Adrenal gland (tissue), 12 donors: ENCODE data around the gene CD44. TPM values are rescaled to one million over a fixed set of nuclear protein-coding genes. Genes with fewer than 3 reads are reported as not detected.

Source experiments
- DNase-seq, 7 donors: peaks; one replicate each; pipeline ENCODE4 v3.0.0-alpha.2; 2019 to 2020
- H3K27ac ChIP-seq, 5 donors: fragments of 200-600 bp; sonication (generic) in 4 of 5; 1 replicate in 3 of 5; 2 replicates in 2 of 5; pipeline versions ENCODE4 v1.5.1 to v1.8.0; 2016 to 2020; ENCODE audit warnings: mild to moderate bottlenecking in 1 of 5
- H3K27me3 ChIP-seq: fragments of 200-600 bp; 2 replicates; pipeline ENCODE4 v1.8.0; 2021
- H3K36me3 ChIP-seq, 2 donors: fragments of 200-600 bp; replicated peaks in 1 of 2; 1 replicate in 1 of 2; 2 replicates in 1 of 2; pipeline versions ENCODE4 v1.5.1 to v1.8.0; 2018 to 2022
- H3K4me1 ChIP-seq, 2 donors: fragments of 200-600 bp; replicated peaks in 1 of 2; 1 replicate in 1 of 2; 2 replicates in 1 of 2; pipeline versions ENCODE4 v1.5.1 to v1.8.0; 2018 to 2021
- H3K4me3 ChIP-seq, 4 donors: fragments of 200-600 bp; sonication (generic) in 3 of 4; one replicate each; pipeline ENCODE4 v1.5.1; 2016 to 2018
- H3K9me3 ChIP-seq, 3 donors: fragments of 200-600 bp; sonication (generic) in 1 of 3; replicated peaks in 1 of 3; 1 replicate in 2 of 3; 2 replicates in 1 of 3; pipeline versions ENCODE4 v1.5.1 to v1.8.0; 2016 to 2021
- POLR2A ChIP-seq, 2 donors: fragments of 450-650 bp; IDR thresholded peaks; one replicate each; pipeline ENCODE4 v1.6.1; 2017; ENCODE audit warnings: antibody characterized with exemption in 2 of 2, mild to moderate bottlenecking in 2 of 2, moderate library complexity in 1 of 2
- WGBS, 4 donors: extraction: QIAGEN DNeasy Blood & Tissue Kit in 2 of 4; methylation state at CpG; one replicate each; pipeline versions ENCODE4 v1.1.5 to v1.1.7; 2013 to 2017; 5-methylcytosine and 5-hydroxymethylcytosine counted together
- intact Hi-C, 2 donors: fragments of 100-400 bp; cut with DNase I; formaldehyde crosslinking; loops; one replicate each; pipeline versions ENCODE4 v1.14.1 to v1.15.0; 2022 to 2023
- polyA plus RNA-seq, 3 donors: library from polyadenylated mRNA; stranded (reverse); fragments of 200-250 nt in 2 of 3; fragments of 350-450 nt in 1 of 3; fragmentation: Illumina TruSeq in 1 of 3; extraction: RNeasy Lipid Tissue Mini Kit (QIAGEN cat#74804) in 1 of 3; gene quantifications; one replicate each; pipeline ENCODE4 v1.2.3, GENCODE V29; 2013 to 2014
- total RNA-seq, 9 donors: library from RNA; depleted of rRNA in 4 of 9; stranded (reverse); fragments of >200 nt in 4 of 9; fragments of 120-200 nt in 1 of 9; fragmentation: NEBNext Ultra II Directional in 1 of 9; extraction: Animal tissue kit (Norgen Biotek cat#: 25700) in 1 of 9; gene quantifications; one replicate each; pipeline versions ENCODE4 v1.1.0 to v1.2.4, GENCODE V29; 2013 to 2023
- TF ChIP-seq, protein P1 (sequence below), 6 experiments: fragments of 450-650 bp in 4 of 6; fragments of 200-600 bp in 2 of 6; sonication (generic) in 1 of 6; IDR thresholded peaks; 1 replicate in 5 of 6; 2 replicates in 1 of 6; pipeline versions ENCODE4 v1.5.1 to v1.8.0; 2016 to 2021; ENCODE audit warnings: antibody characterized with exemption in 6 of 6, mild to moderate bottlenecking in 2 of 6, moderate library complexity in 1 of 6
- donor health status: healthy with polysubstance abuse.
- donor health status: Bipolar disorder and iron deficiency.
- donor health status: DM: yes; HTN: yes; CAD: no.
- donor health status: DM: no; HTN: no; CAD: no.
- donor health status: DM: no; HTN: no; CAD: no.
- donor health status: DM: yes; HTN: yes; CAD: no.

The CD44 gene
- total and polyA plus RNA-seq, 12 donors, result 10.2 to 110 (median 77.5) TPM

DNA sequence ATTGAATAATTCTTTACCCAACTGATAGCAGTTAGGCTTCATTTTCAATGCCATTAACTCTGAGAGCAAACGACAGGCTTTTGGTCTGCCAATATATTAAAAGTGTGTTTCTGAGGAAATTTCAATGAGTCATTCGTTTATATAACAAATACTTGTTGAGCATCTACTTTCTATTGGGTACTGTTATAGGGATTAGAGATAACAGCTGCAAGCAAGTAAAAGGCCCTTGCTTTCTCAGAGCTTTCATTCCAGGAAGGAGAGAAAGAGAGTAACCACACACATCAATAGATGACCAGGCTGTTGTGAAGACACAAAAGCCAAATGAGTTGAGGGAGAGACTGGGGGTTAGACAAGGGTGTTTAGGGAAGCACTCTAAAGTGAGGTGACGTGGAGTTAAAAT, 35.7 kb downstream of the CD44 start:
- Histone ChIP-seq H3K27ac (peak overlapping the region in 2 of 5 donors; percentile 22 to 52), H3K36me3 (no peaks in the 10 kb centered on the region), H3K4me1 (peaks cover 6 to 32% of the 10 kb centered on the region in 2 donors), H3K27me3 (no peaks in the 10 kb centered on the region), H3K9me3 (no peaks in the 10 kb centered on the region), H3K4me3 (no peak overlapping the region)
- no peak for TF ChIP-seq POLR2A (IDR thresholded peaks at IDR 0.05)
- TF ChIP-seq, protein P1, sequence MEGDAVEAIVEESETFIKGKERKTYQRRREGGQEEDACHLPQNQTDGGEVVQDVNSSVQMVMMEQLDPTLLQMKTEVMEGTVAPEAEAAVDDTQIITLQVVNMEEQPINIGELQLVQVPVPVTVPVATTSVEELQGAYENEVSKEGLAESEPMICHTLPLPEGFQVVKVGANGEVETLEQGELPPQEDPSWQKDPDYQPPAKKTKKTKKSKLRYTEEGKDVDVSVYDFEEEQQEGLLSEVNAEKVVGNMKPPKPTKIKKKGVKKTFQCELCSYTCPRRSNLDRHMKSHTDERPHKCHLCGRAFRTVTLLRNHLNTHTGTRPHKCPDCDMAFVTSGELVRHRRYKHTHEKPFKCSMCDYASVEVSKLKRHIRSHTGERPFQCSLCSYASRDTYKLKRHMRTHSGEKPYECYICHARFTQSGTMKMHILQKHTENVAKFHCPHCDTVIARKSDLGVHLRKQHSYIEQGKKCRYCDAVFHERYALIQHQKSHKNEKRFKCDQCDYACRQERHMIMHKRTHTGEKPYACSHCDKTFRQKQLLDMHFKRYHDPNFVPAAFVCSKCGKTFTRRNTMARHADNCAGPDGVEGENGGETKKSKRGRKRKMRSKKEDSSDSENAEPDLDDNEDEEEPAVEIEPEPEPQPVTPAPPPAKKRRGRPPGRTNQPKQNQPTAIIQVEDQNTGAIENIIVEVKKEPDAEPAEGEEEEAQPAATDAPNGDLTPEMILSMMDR (IDR thresholded peaks at IDR 0.05), result no peak
- intact Hi-C loops, result no loop called here
- WGBS, 4 donors, result 35 to 51% (median 47%) methylated on average over 3 of the region's 3 CpGs
- DNase-seq, result no peak

DNA sequence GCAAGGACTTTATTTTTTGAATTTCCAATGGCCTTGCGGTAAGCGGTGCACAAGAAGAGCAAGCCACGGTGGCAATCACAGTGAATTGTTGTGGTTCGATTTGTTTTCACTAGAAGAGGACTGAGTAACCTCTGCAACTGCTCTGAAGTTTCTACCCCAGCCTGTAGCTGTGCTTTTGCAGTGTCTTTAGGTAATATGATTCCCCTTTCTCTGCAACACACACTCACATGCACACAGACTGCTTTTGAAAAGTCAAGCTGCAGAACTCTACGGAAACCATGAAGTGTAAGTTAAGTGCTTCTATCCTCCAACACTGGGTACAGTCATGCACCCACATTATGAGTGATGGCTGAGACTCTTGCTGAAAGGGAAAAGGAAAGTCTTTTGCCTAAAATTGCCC, 38.4 kb downstream of the CD44 start:
- H3K4me3 ChIP-seq, result no peak overlapping the region
- no peak for DNase-seq
- no peaks in the 10 kb centered on the region for H3K27me3 ChIP-seq
- H3K36me3 ChIP-seq, result no peaks in the 10 kb centered on the region
- no peak overlapping the region for H3K27ac ChIP-seq
- TF ChIP-seq, protein P1 (IDR thresholded peaks at IDR 0.05), result no peak
- no peak for TF ChIP-seq POLR2A (IDR thresholded peaks at IDR 0.05)
- H3K9me3 ChIP-seq, result no peaks in the 10 kb centered on the region
- intact Hi-C loops, result no loop called here
- 86 to 96% (median 91%) methylated on average over 5 of the region's 5 CpGs for WGBS, 4 donors
- peaks cover 6 to 26% of the 10 kb centered on the region in 2 donors for H3K4me1 ChIP-seq

DNA sequence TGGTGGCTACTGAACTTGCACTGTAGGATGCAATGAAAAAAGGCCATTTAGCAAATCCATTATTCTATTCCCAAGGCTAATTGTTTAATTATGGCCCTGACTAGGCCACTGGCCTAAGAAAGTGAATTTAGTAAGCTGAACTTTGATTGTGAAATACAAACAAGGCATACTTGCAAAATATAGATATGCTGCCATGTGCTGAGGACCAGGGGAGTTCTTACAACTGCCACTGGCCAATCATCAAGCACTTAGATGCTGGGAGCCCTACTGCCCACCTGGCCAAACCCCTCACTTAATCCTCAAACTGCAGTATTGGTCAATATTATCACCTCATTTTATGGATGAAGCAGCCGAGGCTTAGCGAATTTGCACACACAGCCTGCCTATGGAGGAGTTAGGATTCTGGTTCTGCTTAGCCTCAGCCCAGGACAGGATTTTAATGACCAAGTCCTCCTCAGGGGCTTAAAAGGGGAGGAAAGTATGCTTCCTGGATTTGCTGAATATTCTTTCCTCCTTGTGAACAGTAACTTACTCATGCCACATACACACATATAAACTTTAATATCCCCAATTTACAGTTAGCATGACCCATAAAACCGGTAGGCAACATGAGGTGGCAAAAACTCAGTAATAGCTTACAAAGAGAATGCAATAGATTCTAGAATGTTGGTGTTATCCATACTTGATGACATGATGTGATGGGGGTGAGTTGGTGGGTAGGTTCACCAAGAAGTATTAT, 39.3 kb downstream of the CD44 start:
- no peak for TF ChIP-seq POLR2A (IDR thresholded peaks at IDR 0.05)
- TF ChIP-seq, protein P1 (IDR thresholded peaks at IDR 0.05), result no peak
- DNase-seq, result no peak
- Histone ChIP-seq H3K4me3 (no peak overlapping the region), H3K27me3 (no peaks in the 10 kb centered on the region), H3K36me3 (no peaks in the 10 kb centered on the region), H3K27ac (no peak overlapping the region), H3K9me3 (no peaks in the 10 kb centered on the region), H3K4me1 (peaks cover 6 to 19% of the 10 kb centered on the region in 2 donors)
- intact Hi-C loops, result no loop called here
- WGBS, 4 donors, result 94 to 100% (median 98%) methylated on average over 3 of the region's 3 CpGs

DNA sequence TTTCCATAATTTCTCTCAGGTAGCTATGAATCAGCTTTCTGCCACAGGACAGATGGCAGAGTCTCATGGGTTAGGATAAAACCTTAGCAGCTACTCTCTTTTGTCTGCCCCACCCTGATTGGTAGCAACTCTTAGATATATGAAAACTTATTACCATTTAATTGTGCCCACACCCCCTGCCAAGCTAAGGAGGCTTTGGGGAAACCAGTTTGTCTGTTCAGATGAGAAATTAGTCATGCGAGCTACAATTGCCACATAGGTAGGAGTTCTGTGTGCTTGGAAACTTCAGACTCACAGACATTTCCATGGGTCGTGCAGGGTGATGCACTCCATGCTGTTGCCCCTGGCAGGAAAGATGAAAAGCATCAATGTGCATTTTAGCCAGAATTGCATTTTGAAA, 39.9 kb downstream of the CD44 start:
- Histone ChIP-seq H3K4me1 (peaks cover 6 to 12% of the 10 kb centered on the region in 2 donors), H3K27ac (no peak overlapping the region), H3K27me3 (no peaks in the 10 kb centered on the region), H3K36me3 (no peaks in the 10 kb centered on the region), H3K4me3 (no peak overlapping the region), H3K9me3 (no peaks in the 10 kb centered on the region)
- intact Hi-C loops, result no loop called here
- TF ChIP-seq POLR2A (IDR thresholded peaks at IDR 0.05), result no peak
- TF ChIP-seq, protein P1 (IDR thresholded peaks at IDR 0.05), result no peak
- DNase-seq, result no peak
- WGBS, 4 donors, result 76 to 88% (median 80%) methylated on average over 2 of the region's 2 CpGs
